Endothelial cell of umbilical vein (primary cell): ENCODE data around the gene MAP4K3. TPM values are rescaled to one million over a fixed set of nuclear protein-coding genes. Genes with fewer than 3 reads are reported as not detected.

Experiments
- BruUV-seq: library from RNA; stranded (reverse); fragments of 400-500 nt; replicated peaks from 2 replicates; lab custom pipeline; 2021; lab: Mats Ljungman, UMichigan
- CTCF ChIA-PET: fragments of 300-600, 350-600 bp; sonication (Branson Sonifier 250); formaldehyde crosslinking; loops from one replicate; lab custom pipeline; 2021; ENCODE audit warnings: antibody characterized with exemption, inconsistent platforms; lab: Charles Lee
- POLR2A ChIA-PET: fragments of 300-600, 350-600 bp; sonication (Branson Sonifier 250); formaldehyde crosslinking; loops from one replicate; lab custom pipeline; 2021; ENCODE audit warnings: antibody characterized with exemption, inconsistent platforms; lab: Charles Lee
- DNase-seq: peaks from one replicate; pipeline ENCODE4 v3.0.0-alpha.2; 2011; ENCODE audit warnings: low read depth, low spot score
- FAIRE-seq: peaks from 2 replicates; lab custom pipeline; 2011; peaks lifted over from hg19 to GRCh38; lab: Jason Lieb, UNC
- H2AFZ ChIP-seq: 2 replicates; pipeline ENCODE4 v1.6.0; 2012; ENCODE audit warnings: low read depth, low read length, control low read depth, inconsistent platforms
- H3K27ac ChIP-seq: 2 replicates; pipeline ENCODE4 v1.5.1; 2011; ENCODE audit warnings: low read depth, mild to moderate bottlenecking, control low read depth, low read length, moderate library complexity; ENCODE audit not compliant: insufficient read depth
- H3K27me3 ChIP-seq, 2 experiments: 2 replicates each; pipeline versions ENCODE4 v1.6.0 to v1.6.1; 2011; ENCODE audit warnings: low read length in 2 of 2, mixed read lengths in 1 of 2; ENCODE audit not compliant: control insufficient read depth in 2 of 2, insufficient read depth in 2 of 2
- H3K36me3 ChIP-seq, 2 experiments: 2 replicates in 1 of 2; 3 replicates in 1 of 2; pipeline ENCODE4 v1.5.1; 2011; ENCODE audit warnings: low read length in 2 of 2, mild to moderate bottlenecking in 1 of 2, moderate library complexity in 1 of 2; ENCODE audit not compliant: control insufficient read depth in 2 of 2, insufficient read depth in 2 of 2; ENCODE audit errors: extremely low read depth in 1 of 2
- H3K4me1 ChIP-seq: 3 replicates; pipeline ENCODE4 v1.5.1; 2011; ENCODE audit warnings: mild to moderate bottlenecking, low read length; ENCODE audit not compliant: control insufficient read depth, insufficient read depth; ENCODE audit errors: extremely low read depth
- H3K4me2 ChIP-seq: 2 replicates; pipeline ENCODE4 v1.6.1; 2011; ENCODE audit warnings: low read length, control low read depth, mixed read lengths; ENCODE audit not compliant: insufficient read depth
- H3K4me3 ChIP-seq, 3 experiments: fragments of 200-600 bp in 1 of 3; sonication (generic), shearing (Covaris generic) in 1 of 3; replicated peaks in 1 of 3; 2 replicates each; pipeline ENCODE4 v1.5.1; 2011 to 2016; ENCODE audit warnings: control low read depth in 3 of 3, low read length in 3 of 3, mild to moderate bottlenecking in 2 of 3, inconsistent platforms in 1 of 3, low read depth in 1 of 3, moderate library complexity in 1 of 3; ENCODE audit not compliant: insufficient read depth in 1 of 3
- H3K79me2 ChIP-seq: 2 replicates; pipeline ENCODE4 v1.6.0; 2012; ENCODE audit warnings: low read length, inconsistent platforms; ENCODE audit not compliant: control insufficient read depth, insufficient read depth
- H3K9ac ChIP-seq: replicated peaks from 2 replicates; pipeline ENCODE3; 2011; ENCODE audit warnings: low read length, control low read depth; ENCODE audit not compliant: insufficient read depth; ENCODE audit errors: extremely low read depth
- H3K9me1 ChIP-seq: replicated peaks from 3 replicates; pipeline ENCODE4 v1.6.0; 2011; ENCODE audit warnings: mild to moderate bottlenecking, low read length; ENCODE audit not compliant: control insufficient read depth, insufficient read depth; ENCODE audit errors: extremely low read depth
- H3K9me3 ChIP-seq: replicated peaks from 2 replicates; pipeline ENCODE4 v1.5.1; 2012; ENCODE audit warnings: low read length, inconsistent platforms; ENCODE audit not compliant: control insufficient read depth, insufficient read depth
- H4K20me1 ChIP-seq: replicated peaks from 2 replicates; pipeline ENCODE3; 2011; ENCODE audit warnings: mild to moderate bottlenecking, low read length; ENCODE audit not compliant: control insufficient read depth, insufficient read depth; ENCODE audit errors: extremely low read depth
- CTCF ChIP-seq, 2 donors: IDR thresholded peaks; 1 replicate in 1 of 2; 2 replicates in 1 of 2; pipeline ENCODE4 v1.5.1; 2011; ENCODE audit warnings: low read length in 2 of 2, mild to moderate bottlenecking in 2 of 2, moderate library complexity in 2 of 2, control low read depth in 1 of 2, inconsistent platforms in 1 of 2, low read depth in 1 of 2; ENCODE audit not compliant: insufficient read depth in 1 of 2; ENCODE audit errors: extremely low read depth in 1 of 2
- EZH2 ChIP-seq: IDR thresholded peaks from 2 replicates; pipeline ENCODE4 v1.6.1; 2012; ENCODE audit warnings: borderline replicate concordance, low read depth, mild to moderate bottlenecking, moderate library complexity, low read length, inconsistent platforms; ENCODE audit not compliant: severe bottlenecking
- FOS ChIP-seq: IDR thresholded peaks from 2 replicates; pipeline ENCODE4 v1.6.1; 2011; ENCODE audit warnings: mild to moderate bottlenecking, low read length, moderate library complexity, borderline replicate concordance; ENCODE audit not compliant: insufficient read depth
- GATA2 ChIP-seq: IDR thresholded peaks from 2 replicates; pipeline ENCODE4 v1.7.0; 2011; ENCODE audit warnings: low read depth, mild to moderate bottlenecking, moderate library complexity, mixed read lengths, low read length; ENCODE audit not compliant: insufficient read length, insufficient read depth
- JUN ChIP-seq: IDR thresholded peaks from 2 replicates; pipeline ENCODE4 v1.6.1; 2011; ENCODE audit warnings: borderline replicate concordance, low read depth; ENCODE audit not compliant: insufficient read length, insufficient read depth
- MAX ChIP-seq: IDR thresholded peaks from 2 replicates; pipeline ENCODE4 v1.6.1; 2011; ENCODE audit not compliant: insufficient read depth, insufficient read length
- MYC ChIP-seq: IDR thresholded peaks from one replicate; pipeline ENCODE4 v1.6.1; 2011; ENCODE audit warnings: mild to moderate bottlenecking, low read depth, low read length
- POLR2A ChIP-seq: IDR thresholded peaks from 2 replicates; pipeline ENCODE4 v1.6.1; 2012; ENCODE audit warnings: low read depth, mild to moderate bottlenecking, control low read depth, low read length
- dilution Hi-C: fragments of 300-500 bp; cut with MboI; formaldehyde crosslinking; loops from one replicate; pipeline ENCODE4 v1.15.0; 2019; ENCODE audit warnings: low sequenced_read_pairs; ENCODE audit not compliant: extremely low pct_ligation_motif_present
- intact Hi-C: fragments of 100-400 bp; cut with micrococcal nuclease; formaldehyde crosslinking; loops from one replicate; pipeline ENCODE4 v1.10.0; 2022
- polyA plus RNA-seq, 4 experiments: library from polyadenylated mRNA; depleted of rRNA in 3 of 4; stranded (reverse) in 3 of 4; unstranded in 1 of 4; fragments of >200 nt; gene quantifications; 2 replicates each; pipeline versions ENCODE4 v1.2.1 to v1.2.3, GENCODE V29; 2011 to 2012; ENCODE audit warnings: missing spikeins in 1 of 4
- total RNA-seq: library from RNA; stranded (reverse); gene quantifications from 2 replicates; pipeline ENCODE4 v1.2.3, GENCODE V29; 2021

Gene MAP4K3
- total and polyA plus RNA-seq, 2 donors (not counting 3 experiments of a cell fraction or from before 2014, with no cell fraction given) = 8.0 to 45.9 TPM

- H3K4me3 ChIP-seq = no peak overlapping the region
- dilution Hi-C loops = no loop called here
- ChIA-PET POLR2A (no interaction called here), CTCF (interaction anchor here (1.0 kb wide), 1 partner anchor 276 kb away, joined by 4 read pairs; no protein-coding TSS in a partner anchor)
- H3K79me2 ChIP-seq = no peaks in the 10 kb centered on the region
- H3K36me3 ChIP-seq = no peaks in the 10 kb centered on the region
- H3K27me3 ChIP-seq = no peaks in the 10 kb centered on the region
- H3K4me1 ChIP-seq = peaks cover 8% of the 10 kb centered on the region
- H4K20me1 ChIP-seq = no peaks in the 10 kb centered on the region
- intact Hi-C loops = no loop called here
- H3K9ac ChIP-seq = no peak overlapping the region
- no peak overlapping the region for H2AFZ ChIP-seq
- no peak for TF ChIP-seq JUN
- TF ChIP-seq MAX = no peak
- TF ChIP-seq EZH2 = no peak
- no peak for TF ChIP-seq POLR2A
- TF ChIP-seq CTCF (IDR thresholded peaks at IDR 0.05; ENCODE audit: extremely low read depth in 1 of 2, insufficient read depth in 1 of 2, low read depth in 1 of 2, low read length in 2 of 2) = no peak
- no peak for TF ChIP-seq MYC
- no peak for TF ChIP-seq FOS
- no peak for TF ChIP-seq GATA2
- BruUV-seq = no TSS peak
- no peak overlapping the region for H3K27ac ChIP-seq
- no peak overlapping the region for H3K4me2 ChIP-seq
- FAIRE-seq = no peak
- DNase-seq = no peak
- H3K9me3 ChIP-seq = no peaks in the 10 kb centered on the region
- H3K9me1 ChIP-seq = no peaks in the 10 kb centered on the region
These were observed 213.2 kb downstream of the MAP4K3 start for GRCh38 chr2:39223909-39224308.
